RPMI8226 (cell line): Measurements from ENCODE around the gene RFX3.

ENCODE experiments used
- DNase-seq: peaks from one replicate; pipeline ENCODE4 v3.0.0-alpha.2; 2015

RFX3 gene

DNA sequence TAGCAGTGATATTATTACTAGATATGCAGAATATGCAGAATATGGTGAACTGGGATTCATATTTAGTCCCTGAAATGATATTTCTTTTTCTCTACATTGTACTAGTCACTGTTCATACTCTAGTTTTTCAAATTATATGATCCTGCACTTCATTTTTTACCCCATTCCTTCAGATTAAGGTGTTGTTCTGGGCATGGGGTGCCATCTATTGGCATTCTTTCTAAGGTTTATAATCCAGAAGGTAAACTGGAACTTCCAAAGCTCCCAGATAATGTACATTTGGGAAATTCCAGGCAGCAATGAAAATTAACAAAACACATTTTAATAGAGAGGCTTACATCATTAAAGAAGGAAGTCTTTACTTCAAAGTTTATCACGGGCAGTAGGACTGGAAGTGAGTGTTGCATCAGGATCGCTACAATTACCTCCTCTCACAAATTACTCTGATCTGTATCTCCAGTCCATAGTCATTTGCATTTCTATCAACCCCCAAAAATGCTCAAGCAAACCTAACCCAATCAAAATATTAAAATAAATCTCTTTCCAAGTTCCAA lies 12.5 kb downstream of the RFX3 start:
- no peak for DNase-seq

DNA sequence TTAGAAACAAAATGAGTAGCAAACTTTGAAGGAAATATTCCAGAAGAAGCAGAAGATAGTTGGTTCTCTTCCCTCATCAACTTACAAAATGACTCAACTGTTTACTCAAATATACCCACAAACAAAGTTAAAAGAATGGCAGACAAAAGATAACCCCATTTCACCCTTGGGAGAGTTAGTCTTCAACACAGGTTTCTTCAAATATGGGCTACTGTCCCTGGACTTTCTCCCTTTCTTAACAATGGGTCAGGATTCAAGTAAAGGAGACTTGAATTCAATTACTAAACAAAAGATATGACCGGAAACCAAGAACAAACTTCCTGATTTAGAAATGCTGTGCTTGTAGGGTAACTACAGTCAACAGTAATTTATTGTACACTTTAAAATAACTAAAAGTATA lies 14.2 kb downstream of the RFX3 start:
- no peak for DNase-seq

DNA sequence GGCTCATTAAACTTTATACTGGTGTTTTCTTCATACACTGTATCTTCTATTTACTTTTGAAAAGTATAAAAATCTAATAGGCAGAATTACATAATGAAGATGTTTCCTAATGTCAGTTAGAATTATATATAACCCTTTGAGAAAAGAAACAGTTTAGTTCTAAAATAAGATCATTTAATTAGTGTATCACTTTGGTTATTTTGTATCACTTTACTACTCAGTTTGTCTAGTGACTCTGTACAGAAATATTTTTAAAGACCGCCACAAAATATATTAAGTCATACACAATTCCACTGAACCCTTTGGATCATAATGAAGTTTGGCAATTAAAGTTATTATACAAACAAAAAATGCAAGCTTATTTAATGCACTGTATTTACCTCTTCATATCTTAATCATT lies 15.0 kb downstream of the RFX3 start:
- DNase-seq, result no peak

DNA sequence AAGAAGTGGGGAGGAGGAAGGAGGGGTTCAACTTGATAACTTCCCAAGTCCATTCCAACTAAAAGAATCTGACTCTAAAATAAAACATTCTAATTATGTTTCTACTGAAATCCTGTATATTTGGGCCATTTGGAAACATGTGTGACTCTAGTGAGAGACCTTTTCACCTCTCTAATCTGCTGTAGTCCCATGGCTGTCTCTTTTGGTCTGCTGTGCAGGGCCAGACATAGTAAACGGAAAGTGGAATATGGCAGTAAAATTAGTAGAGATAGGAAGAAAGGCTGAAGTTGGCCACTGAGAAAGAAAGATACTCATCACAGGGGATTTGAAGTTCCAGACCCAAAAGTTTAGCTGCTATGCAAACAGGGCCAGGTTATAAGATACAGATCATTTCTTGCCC lies 15.9 kb downstream of the RFX3 start:
- DNase-seq, result no peak

DNA sequence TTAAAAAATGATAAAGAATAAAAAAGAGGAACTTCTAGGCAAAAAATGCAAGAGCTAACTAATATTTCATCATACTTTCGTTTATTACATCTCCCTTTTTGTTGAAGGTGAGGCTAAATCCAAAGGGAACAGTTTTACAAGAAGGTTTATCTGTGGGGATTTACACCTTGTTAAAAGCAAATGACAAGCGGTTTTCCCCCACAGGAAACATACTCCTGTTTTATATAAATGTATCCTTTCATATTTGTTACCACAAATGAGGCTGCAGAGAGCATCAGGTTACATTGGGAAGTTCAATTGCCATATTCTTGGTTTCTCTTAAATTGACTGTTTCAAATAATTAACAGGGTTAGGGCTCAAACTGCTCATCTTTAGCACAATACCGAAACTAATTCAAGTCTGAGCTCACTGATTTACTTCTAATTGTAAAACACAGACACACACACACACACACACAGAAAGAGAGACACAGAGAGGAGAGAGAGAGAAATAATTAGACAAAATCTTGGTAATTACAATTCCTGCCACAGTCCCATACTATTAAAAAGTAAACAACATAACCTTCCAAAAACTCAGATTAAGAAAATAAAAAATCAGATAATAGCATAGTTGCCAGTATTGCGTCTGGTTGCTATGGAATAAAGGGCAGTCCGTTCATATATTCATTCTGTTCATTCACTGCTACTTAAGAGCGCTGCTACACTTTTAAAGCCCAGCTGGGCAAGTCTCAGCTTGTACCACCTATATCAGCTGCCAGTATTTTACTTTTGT lies 17.1 kb downstream of the RFX3 start:
- no peak for DNase-seq

DNA sequence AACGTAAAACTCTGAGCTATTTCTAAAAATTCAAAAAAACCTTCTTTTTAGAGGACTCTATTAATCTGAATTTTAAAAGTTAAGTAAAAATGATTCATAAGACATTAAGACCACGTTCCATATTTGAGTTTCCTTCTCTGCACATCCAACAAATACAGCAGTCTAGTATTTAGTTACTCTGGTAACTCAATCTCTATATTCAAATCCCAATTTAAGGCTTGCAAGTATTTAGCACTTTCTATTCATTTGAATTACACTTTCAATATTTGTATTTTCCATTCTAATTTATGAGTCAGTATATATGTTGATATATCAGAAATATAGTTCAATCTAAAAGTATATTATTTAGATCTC lies 17.7 kb downstream of the RFX3 start:
- DNase-seq, result no peak

DNA sequence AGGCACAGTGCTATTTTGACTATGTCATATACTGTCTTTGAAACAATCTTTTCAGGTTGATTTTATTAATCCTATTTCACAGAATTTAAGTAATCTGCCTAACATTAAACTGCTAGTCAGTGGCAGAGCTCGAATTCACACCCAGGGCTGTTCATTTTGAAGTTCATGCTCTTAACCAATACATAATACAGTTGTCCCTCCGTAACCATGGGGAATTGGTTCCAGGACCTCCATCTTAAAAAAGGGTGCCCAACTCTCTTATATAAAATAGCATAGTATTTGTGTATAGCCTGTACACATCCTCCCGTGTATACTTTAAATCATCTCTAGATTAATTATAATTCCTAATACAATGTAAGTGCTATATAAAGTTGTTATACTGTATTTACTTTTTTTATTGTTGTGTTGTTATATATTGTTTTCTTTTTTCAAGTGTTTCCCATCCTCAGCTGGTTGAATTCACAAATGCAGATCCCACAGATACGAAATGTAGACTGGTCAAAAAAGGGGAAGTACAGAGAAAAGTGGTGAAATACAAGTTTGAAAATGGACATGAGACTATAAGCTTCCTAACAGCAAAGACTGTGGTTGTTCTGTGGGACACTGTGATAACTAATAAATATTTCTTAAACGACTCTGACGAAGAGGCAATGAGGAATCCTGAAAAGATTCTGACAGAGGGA lies 18.3 kb downstream of the RFX3 start:
- DNase-seq, result no peak

DNA sequence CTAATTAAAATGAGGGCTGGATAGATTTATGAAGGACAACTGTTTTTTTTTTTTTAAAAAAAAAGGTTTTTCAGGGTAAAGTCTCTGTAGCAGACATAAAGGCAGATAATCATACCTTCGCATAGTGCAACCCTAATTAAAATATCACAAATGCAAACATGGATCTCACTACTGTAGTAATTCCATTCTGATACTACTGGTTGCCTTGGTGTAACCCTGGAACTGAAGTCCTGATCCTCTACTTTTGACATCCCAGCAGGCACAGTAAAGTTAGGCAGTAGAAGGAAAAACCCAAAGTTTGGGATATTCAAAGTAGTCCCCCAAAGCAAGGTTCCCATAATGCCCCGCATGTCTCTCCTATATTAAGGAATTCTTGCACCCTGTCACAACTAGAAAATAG lies 19.6 kb downstream of the RFX3 start:
- no peak for DNase-seq

DNA sequence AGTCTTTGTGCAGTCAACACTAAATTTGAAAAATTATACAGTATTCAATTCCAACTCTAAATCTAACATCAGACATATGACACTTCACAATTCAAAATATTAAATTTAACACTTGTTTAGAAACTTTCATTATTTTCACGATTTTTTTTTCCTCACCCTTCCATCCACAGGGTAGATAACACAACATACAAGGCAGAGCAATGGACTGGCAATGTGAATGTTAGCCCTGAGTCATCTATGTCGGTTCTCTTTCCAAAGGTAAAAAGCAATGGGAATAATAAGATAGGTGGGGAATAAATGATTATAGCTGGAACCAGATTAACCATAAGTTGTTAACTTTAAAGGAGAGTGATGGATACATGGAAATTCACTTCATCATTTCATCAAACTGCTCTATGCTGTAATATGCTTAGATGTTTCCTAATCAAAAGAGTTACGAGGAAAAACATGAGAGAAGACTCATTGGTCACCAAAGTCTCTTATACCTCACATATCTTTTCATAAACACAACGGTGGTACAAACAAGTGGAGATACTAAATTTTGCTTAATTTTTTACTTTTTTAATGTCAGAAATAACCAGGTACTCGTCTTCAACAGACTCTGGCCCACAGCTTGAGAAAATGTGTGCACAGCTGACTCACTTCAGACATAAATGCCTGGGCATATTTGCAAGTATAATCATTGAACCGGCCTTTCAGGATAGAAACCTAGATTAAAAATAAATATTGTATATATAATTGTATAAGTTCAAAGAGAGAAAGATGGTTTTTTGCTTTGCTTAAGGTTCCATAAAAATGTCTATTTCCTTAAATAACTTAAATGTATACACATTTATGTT lies 23.0 kb downstream of the RFX3 start:
- no peak for DNase-seq

DNA sequence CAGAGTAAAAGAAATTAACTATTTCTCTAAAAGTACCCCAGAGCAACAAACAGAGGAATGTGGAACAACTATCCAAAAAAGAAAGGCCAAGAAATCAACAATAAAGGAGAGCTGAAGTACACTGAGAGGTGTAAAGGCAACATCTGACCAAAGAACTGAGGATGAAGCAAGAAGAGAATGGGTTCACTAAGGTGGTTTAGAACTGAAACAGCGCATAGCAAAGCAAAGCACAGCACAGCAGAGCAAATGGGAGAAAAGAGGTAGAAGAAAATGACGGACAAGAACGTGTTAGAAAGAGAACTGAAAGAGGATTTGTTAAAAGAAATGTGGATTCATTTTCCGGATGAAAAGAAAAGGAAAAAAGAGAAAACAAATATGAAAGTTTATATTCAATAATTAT lies 25.8 kb downstream of the RFX3 start:
- DNase-seq, result no peak

DNA sequence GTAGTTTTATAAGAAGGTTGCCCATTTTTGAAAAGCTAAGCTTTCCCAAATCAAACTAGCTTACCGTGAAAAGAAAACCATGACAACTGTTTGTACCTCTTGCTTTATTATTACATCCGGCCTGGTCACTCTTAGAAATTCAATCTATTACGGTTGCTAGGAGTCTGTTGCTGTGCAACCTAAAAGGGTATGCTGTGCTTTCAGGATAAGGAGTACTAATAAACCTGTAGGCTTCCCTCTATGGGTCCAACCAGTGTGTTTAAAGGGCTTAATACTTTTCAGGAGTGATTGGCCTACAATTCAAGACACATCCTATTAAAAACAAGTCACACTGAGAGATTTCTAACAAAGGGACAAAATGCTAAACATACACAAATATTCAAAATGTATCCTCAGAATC lies 27.1 kb downstream of the RFX3 start:
- DNase-seq, result no peak

DNA sequence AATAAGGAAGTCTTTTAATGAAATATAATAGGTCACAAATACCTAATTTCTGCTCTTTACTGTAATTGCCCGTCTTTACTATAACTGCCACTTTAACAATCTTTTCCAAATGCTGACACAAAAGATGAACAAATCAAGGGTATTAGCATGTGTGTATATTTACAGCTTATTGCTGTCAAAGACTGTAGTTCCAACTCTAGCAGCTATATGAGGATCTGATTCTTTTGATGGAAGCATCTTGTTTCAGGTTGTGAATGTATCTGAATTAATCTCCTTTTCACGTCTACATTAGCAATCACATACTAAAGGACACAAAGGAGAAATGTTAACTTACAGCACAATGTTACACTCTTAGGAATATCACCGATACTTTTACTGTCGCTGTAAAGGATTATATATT lies 27.9 kb downstream of the RFX3 start:
- DNase-seq, result no peak

DNA sequence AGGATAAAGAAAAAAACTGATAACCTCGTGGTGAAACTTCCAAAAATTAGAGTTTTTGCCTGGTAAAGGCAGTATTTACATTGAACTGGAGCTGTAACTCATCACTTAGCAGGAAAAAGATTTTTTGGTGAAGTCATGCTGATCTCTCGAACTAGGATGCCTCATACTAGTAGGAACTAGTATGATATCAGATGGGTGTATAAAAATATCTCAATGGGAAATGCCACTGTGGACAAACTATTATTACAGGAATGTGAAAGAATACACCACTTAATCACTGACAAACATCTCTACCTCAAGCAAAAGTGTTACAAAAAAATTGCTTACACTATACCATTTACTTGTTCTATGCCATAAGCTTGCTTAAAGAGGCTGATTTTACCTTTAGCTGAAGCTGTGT lies 28.4 kb downstream of the RFX3 start:
- DNase-seq, result no peak

DNA sequence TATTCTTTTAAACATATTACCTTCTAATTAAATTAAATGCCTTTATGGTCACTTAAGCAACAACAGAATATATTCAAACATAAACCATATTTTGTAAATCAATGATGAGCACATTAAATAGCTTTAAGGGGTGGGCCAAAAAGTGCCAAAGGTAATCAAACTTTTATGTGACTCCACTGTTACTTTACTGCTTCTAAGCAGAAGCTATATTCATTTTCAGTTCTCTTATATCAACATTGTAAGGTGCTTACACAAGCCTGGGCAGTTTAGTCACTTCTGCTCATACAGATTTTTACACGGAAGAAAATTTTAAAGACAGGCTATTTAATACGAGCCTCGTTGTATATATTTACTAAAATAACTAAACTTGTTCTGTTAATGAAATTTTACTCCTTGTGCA lies 29.9 kb downstream of the RFX3 start:
- no peak for DNase-seq

DNA sequence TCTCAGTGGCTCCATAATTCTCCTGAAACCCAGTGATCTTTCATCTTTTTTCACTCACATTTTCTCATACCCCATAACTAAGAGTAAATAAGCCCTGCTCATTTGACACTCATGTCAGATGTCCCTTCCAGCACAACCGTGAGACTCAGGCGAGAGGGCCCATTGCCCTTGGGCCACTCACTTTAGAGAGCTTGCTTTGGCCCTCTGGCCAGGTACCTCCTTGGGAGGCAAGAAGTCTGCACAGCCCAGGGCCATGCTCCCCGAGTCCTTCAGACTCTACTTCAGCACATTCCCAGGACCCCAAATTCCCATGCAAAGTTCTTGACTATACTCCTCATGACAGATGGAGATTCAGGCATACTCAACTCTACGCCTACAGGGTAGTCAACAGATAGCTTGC lies 33.6 kb downstream of the RFX3 start:
- no peak for DNase-seq

DNA sequence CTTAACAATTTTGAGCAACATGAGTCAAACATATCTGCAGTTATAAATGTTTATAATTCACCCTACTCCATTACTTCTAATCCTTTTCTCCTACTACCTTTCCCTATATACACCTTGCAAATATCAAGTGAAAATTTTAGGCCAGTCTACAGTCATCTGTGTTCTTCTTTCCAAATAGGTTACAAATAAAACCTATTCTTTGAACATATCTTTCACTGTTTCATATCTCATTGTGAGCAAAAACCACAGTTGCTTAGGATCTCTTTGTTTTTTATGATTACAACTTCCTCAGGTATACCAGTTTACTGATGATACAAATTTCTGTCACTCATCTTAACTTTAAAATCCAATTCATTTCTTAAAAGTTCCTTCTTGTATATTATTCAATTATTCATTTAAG lies 34.4 kb downstream of the RFX3 start:
- DNase-seq, result no peak

DNA sequence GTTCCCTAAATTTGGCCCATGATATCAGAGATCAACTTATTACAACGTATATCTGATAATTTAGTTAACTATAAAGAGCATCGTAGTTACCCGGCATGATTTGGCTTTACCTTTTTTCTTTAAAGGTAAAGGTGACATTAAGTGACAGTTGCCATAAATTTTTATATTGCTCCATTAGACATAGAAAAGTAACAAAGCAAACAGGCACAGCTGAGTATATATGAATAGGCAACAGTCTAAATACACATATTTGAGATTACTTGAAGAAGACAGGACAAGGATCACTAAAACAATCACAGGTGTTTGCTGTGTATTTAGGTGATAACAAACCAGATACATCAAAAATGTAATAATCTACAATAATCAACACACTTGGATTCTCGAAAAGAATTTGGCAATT lies 34.8 kb downstream of the RFX3 start:
- DNase-seq, result no peak

DNA sequence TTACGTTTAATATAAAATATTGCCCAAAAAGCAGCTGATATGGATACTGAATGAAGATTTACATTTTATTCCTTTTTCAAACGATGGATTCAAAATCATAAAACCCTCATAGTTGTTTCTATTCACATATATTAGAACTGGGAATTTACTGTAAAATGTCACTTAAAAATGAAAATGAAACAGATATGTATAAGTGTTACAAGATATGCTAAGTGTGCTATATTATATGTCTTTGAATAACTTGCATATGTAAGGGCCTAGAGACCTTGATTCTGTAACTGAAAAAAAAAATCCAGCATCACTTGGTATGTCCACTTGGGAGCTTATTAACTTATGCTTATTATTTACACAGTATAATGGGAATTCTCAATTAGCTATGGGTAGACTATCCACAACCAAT lies 43.2 kb downstream of the RFX3 start:
- no peak for DNase-seq

DNA sequence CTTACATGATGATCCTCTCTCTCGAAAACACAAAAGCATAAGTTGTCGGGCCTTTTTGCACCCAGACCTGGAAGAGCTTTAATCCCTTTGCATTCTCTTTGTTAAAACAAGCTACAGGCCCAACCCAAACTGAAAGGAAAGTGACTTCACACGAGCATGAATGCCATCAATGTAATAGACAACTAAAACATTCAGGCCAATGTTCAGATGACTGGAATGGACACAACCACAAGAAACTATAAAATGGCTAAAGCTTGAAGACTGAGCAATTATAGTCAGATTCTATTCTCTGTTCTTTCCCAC lies 45.5 kb downstream of the RFX3 start:
- no peak for DNase-seq

DNA sequence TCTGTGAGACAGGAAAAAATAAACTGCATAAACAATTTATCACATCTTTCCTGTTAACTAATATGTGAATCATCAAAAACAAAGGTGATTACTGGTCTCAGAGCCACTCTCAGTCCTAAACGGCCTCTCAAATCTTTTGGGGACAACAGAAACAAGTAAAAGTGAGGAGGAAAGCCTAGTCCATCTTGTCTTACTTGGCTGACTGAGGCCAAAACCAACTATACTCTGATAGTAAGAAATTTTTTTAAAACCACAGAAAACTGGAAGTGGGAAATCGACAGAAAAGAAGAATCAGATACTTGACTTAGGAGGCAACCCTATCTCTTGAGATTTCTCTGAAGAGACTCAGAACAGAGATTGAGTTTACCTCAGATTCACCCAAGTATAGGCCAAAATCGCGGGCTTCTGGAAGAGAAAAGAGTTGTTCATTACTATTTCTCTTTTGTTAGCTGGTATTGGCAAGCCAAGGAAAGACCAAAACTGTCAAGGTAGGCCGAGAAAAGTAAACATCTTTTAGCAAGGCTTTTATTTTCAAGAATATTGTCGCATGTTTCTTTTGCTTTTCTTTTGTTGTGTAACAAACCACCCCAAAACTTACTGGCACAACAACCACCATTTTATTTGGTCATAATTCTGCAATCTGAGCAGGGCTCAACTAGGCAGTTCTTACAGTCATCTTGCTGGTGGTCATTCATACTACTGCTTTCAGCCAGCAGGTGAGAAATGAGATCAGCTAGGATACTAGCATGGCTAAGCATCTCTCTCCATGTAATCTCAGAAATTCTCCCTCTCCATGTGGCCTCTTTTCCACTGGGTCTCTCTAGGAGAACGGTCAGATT lies 46.1 kb downstream of the RFX3 start:
- peak; percentile 21 for DNase-seq

DNA sequence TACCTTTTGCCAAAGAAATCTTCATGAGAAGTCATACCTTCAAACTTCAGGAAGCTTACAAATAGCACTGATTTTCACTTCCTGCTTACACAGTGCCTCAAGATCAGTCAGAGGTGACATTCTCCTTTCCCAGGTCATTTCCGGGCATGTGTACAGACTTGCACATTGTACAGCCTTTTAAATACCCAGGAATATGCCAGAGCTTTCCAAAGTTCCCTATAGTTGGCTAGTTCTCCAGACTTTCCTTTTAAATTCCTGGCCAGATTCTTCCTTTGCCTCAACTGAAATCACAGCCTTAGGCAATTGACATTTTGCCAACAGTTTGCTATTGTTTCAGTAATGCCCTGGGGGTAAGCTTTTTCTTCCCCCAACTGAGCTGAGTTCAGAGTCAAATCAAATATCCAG lies 47.2 kb downstream of the RFX3 start:
- peak; percentile 49 for DNase-seq

DNA sequence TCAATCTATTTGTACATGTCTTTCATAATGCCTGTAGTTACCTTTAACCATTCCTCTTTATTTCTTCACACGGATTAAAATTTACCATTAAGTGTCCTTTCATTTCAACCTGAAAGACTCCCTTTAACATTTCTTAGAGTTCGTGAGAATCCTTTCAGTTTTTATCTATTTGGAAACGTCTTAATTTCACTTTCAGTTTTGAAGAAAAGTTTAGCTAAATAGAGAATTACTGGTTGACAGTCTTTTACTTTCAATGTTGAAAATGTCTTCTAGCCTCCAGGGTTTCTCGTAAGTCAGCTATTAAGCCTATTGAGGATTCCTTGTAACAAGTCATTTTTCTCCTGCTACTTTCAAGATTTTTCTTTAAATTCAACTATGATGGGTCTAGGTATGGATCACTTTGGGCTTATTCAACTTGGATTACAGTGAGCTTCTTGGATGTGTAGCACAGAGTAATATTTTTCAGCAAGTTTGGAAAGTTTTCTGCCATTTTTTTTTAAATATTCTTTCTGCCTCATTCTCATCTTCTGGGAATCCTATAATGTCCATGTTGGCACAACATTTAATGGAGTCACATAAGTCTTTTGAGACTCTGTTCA lies 48.5 kb downstream of the RFX3 start:
- peak; percentile 4 for DNase-seq
